ENCODE measurements around the gene SLC6A13. TPM values are rescaled to one million over a fixed set of nuclear protein-coding genes. Genes with fewer than 3 reads are reported as not detected.

SLC6A13 gene
- total and polyA plus RNA-seq, 2 of the 13 experiments (the other 11 are each of a cell fraction or from before 2014, with no cell fraction given) = 0.05 to 0.15 TPM

- TF ChIP-seq ZNF280D (CRISPR knock-in tag; IDR thresholded peaks at IDR 0.05) = peak; percentile 95
These were observed 52.1 kb downstream of the SLC6A13 start (continued) for GRCh38 chr12:210277-211141.

GRCh38 chr12:209851-210250 lies 52.8 kb downstream of the SLC6A13 start:
- Histone ChIP-seq H3K9me3 (ENCODE audit: low read length) (no peaks in the 10 kb centered on the region), H3K4me1 (ENCODE audit: insufficient read depth, low read length) (peaks cover 72% of the 10 kb centered on the region), H3K27ac (ENCODE audit: extremely low read length, insufficient read depth, low read length) (no peak overlapping the region), H3K27me3 (ENCODE audit: control insufficient read depth in 1 of 2, insufficient read depth in 2 of 2, low read length in 2 of 2) (peaks cover 0 to 13% of the 10 kb centered on the region in 2 experiments; a peak in 3 of 5 replicates), H2AFZ (ENCODE audit: low read length) (no peak overlapping the region), H3K9ac (ENCODE audit: insufficient read depth, low read depth, low read length) (no peak overlapping the region), H3K4me2 (ENCODE audit: low read depth, low read length) (peak overlapping the region; percentile 86), H4K20me1 (ENCODE audit: insufficient read depth, low read length) (peaks cover 7% of the 10 kb centered on the region), H3K4me3 (replicated peaks in 1 of 3; ENCODE audit: insufficient read depth in 1 of 3, low read depth in 2 of 3, low read length in 3 of 3) (peak overlapping the region in 1 of 3 experiments; percentile 21; a peak in 2 of 6 replicates), H3K36me3 (replicated peaks in 1 of 2; ENCODE audit: control insufficient read depth in 1 of 2, insufficient read depth in 2 of 2, low read length in 2 of 2) (no peaks in the 10 kb centered on the region), H3K79me2 (ENCODE audit: insufficient read depth, low read length) (no peaks in the 10 kb centered on the region)
- FAIRE-seq (no peak), DNase-seq (ENCODE audit: low spot score) (no peak), ATAC-seq (no peak)
- 81% methylated on average over 12 of the region's 12 CpGs for WGBS (ENCODE audit: low lambda C conversion rate)
- TF ChIP-seq NAIF1 (CRISPR knock-in tag; IDR thresholded peaks at IDR 0.05; ENCODE audit: borderline replicate concordance) = 0 out of 2 replicates have a peak, but pooled peaks have one; percentile 47
- no peak for TF ChIP-seq POGZ (CRISPR knock-in tag; IDR thresholded peaks at IDR 0.05)
- TF ChIP-seq ZFP36 (IDR thresholded peaks at IDR 0.05; ENCODE audit: borderline replicate concordance, low read depth, low read length, partially characterized antibody) = no peak
- TF ChIP-seq RNF219 (CRISPR knock-in tag; IDR thresholded peaks at IDR 0.05) = 0 out of 2 replicates have a peak, but pooled peaks have one; percentile 54
- peak; percentile 17 to 51; a peak in 2 of 4 replicates for TF ChIP-seq MAFK (conservative IDR thresholded peaks at IDR 0.05 in 1 of 2, IDR thresholded peaks at IDR 0.05 in 1 of 2; ENCODE audit: low read length in 2 of 2)
- 0 out of 2 replicates have a peak, but pooled peaks have one; percentile 14 for TF ChIP-seq ATF5 (CRISPR knock-in tag; IDR thresholded peaks at IDR 0.05; ENCODE audit: low read depth)
- 0 out of 2 replicates have a peak, but pooled peaks have one; percentile 48 for TF ChIP-seq ZNF615 (CRISPR knock-in tag; IDR thresholded peaks at IDR 0.05; ENCODE audit: borderline replicate concordance)
- TF ChIP-seq ZNF772 (CRISPR knock-in tag; IDR thresholded peaks at IDR 0.05) = no peak
- intact Hi-C loops (cut with micrococcal nuclease; ENCODE audit: unreplicated experiment) = loop anchor here (5.0 kb wide), 1 partner anchor 33 kb away; no protein-coding TSS in a partner anchor
- POLR2A ChIA-PET = interaction anchor here (1.1 to 2.3 kb wide), 5 partner anchors 10 to 180 kb away, joined by 4 to 14 read pairs (median 5); partner anchors contain the start of gene KDM5A
- CTCF ChIA-PET (ENCODE audit: low intra/inter-chr PET ratio, low total read pairs) = no interaction called here
- BruUV-seq (replicated peaks) = TSS peak; percentile 18
- in situ Hi-C loops (cut with HindIII; ENCODE audit: extremely low pct_ligation_motif_present, low pct_unique_long_range_greater_than_20kb) = no loop called here
